Peyer's patch (tissue), 4 donors: ENCODE results near the gene TMEM94. TPM values are rescaled to one million over a fixed set of nuclear protein-coding genes. Genes with fewer than 3 reads are reported as not detected.

ENCODE experiments used
- DNase-seq, 3 donors: peaks; one replicate each; pipeline ENCODE4 v3.0.0-alpha.2; 2017 to 2019
- H3K27ac ChIP-seq, 4 donors: fragments of 200-600 bp; sonication (generic); one replicate each; pipeline ENCODE4 v1.5.1; 2016 to 2019
- H3K27me3 ChIP-seq, 2 donors: fragments of 200-600 bp; sonication (generic); one replicate each; pipeline ENCODE4 v1.5.1; 2019
- H3K36me3 ChIP-seq, 3 donors: fragments of 200-600 bp; sonication (generic); one replicate each; pipeline ENCODE4 v1.5.1; 2016 to 2019
- H3K4me1 ChIP-seq, 4 donors: fragments of 200-600 bp; sonication (generic); one replicate each; pipeline ENCODE4 v1.5.1; 2016 to 2019
- H3K4me3 ChIP-seq, 4 donors: fragments of 200-600 bp; sonication (generic); 1 replicate in 3 of 4; 2 replicates in 1 of 4; pipeline ENCODE4 v1.5.1; 2016 to 2019; ENCODE audit warnings: mild to moderate bottlenecking in 1 of 4
- H3K9me3 ChIP-seq, 4 donors: fragments of 200-600 bp; sonication (generic); one replicate each; pipeline ENCODE4 v1.5.1; 2016 to 2019; ENCODE audit warnings: mild to moderate bottlenecking in 1 of 4
- CTCF ChIP-seq, 6 experiments: fragments of 450-650 bp in 4 of 6; fragments of 200-600 bp in 2 of 6; sonication (generic) in 1 of 6; IDR thresholded peaks; one replicate each; pipeline ENCODE4 v1.5.1; 2017 to 2019; ENCODE audit warnings: antibody characterized with exemption in 6 of 6, mild to moderate bottlenecking in 3 of 6, moderate library complexity in 1 of 6
- POLR2A ChIP-seq, 2 donors: fragments of 450-650 bp; IDR thresholded peaks; one replicate each; pipeline ENCODE4 v1.5.1; 2017; ENCODE audit warnings: antibody characterized with exemption in 2 of 2, mild to moderate bottlenecking in 2 of 2, moderate library complexity in 2 of 2
- total RNA-seq, 4 donors: library from RNA; depleted of rRNA; stranded (reverse); fragments of >200 nt; gene quantifications; one replicate each; pipeline ENCODE4 v1.1.0, GENCODE V29; 2016

Gene TMEM94
- total RNA-seq, 4 donors from 2014 or later, result 114 to 340 (median 178) TPM

GRCh38 chr17:75471207-75471606 is 14.8 kb downstream of the TMEM94 start:
- no peak for TF ChIP-seq POLR2A (IDR thresholded peaks at IDR 0.05)
- TF ChIP-seq CTCF (IDR thresholded peaks at IDR 0.05), result no peak
- H3K9me3 ChIP-seq, result no peaks in the 10 kb centered on the region
- no peak overlapping the region for H3K4me3 ChIP-seq
- no peak overlapping the region for H3K27ac ChIP-seq
- DNase-seq, result no peak
- H3K36me3 ChIP-seq, result peaks cover 0 to 21% (median 0%) of the 10 kb centered on the region in 3 donors
- H3K4me1 ChIP-seq, result peaks cover 0 to 15% (median 0%) of the 10 kb centered on the region in 4 donors
- no peaks in the 10 kb centered on the region for H3K27me3 ChIP-seq

- Histone ChIP-seq H3K9me3 (no peaks in the 10 kb centered on the region), H3K27me3 (no peaks in the 10 kb centered on the region), H3K4me1 (peaks cover 0 to 24% (median 1%) of the 10 kb centered on the region in 4 donors), H3K4me3 (no peak overlapping the region), H3K36me3 (peaks cover 0 to 21% (median 0%) of the 10 kb centered on the region in 3 donors), H3K27ac (no peak overlapping the region)
- TF ChIP-seq POLR2A (IDR thresholded peaks at IDR 0.05) (no peak), CTCF (IDR thresholded peaks at IDR 0.05) (no peak)
- DNase-seq, result no peak
Observed at GRCh38 chr17:75472119-75472518, 15.7 kb downstream of the TMEM94 start.

GRCh38 chr17:75473246-75473645 is 16.8 kb downstream of the TMEM94 start:
- H3K9me3 ChIP-seq, result no peaks in the 10 kb centered on the region
- DNase-seq, result no peak
- no peak overlapping the region for H3K4me3 ChIP-seq
- H3K27ac ChIP-seq, result no peak overlapping the region
- H3K4me1 ChIP-seq, result peaks cover 0 to 30% (median 2%) of the 10 kb centered on the region in 4 donors
- no peaks in the 10 kb centered on the region for H3K27me3 ChIP-seq
- TF ChIP-seq POLR2A (IDR thresholded peaks at IDR 0.05), result no peak
- no peak for TF ChIP-seq CTCF (IDR thresholded peaks at IDR 0.05)
- peaks cover 0 to 21% (median 0%) of the 10 kb centered on the region in 3 donors for H3K36me3 ChIP-seq

- Histone ChIP-seq H3K9me3 (no peaks in the 10 kb centered on the region), H3K27ac (no peak overlapping the region), H3K27me3 (no peaks in the 10 kb centered on the region), H3K4me3 (no peak overlapping the region), H3K4me1 (peaks cover 0 to 30% (median 2%) of the 10 kb centered on the region in 4 donors), H3K36me3 (peaks cover 0 to 21% (median 0%) of the 10 kb centered on the region in 3 donors)
- DNase-seq, result no peak
- TF ChIP-seq CTCF (IDR thresholded peaks at IDR 0.05) (no peak), POLR2A (IDR thresholded peaks at IDR 0.05) (no peak)
Observed at GRCh38 chr17:75474736-75475135, 18.3 kb downstream of the TMEM94 start.

GRCh38 chr17:75475144-75475835 is 18.9 kb downstream of the TMEM94 start:
- DNase-seq, result no peak
- H3K9me3 ChIP-seq, result no peaks in the 10 kb centered on the region
- H3K4me1 ChIP-seq, result peaks cover 0 to 30% (median 2%) of the 10 kb centered on the region in 4 donors
- H3K27me3 ChIP-seq, result no peaks in the 10 kb centered on the region
- TF ChIP-seq CTCF (IDR thresholded peaks at IDR 0.05), result no peak
- TF ChIP-seq POLR2A (IDR thresholded peaks at IDR 0.05), result no peak
- no peak overlapping the region for H3K4me3 ChIP-seq
- H3K36me3 ChIP-seq, result peaks cover 0 to 21% (median 0%) of the 10 kb centered on the region in 3 donors
- H3K27ac ChIP-seq, result peak overlapping the region in 2 of 4 donors; percentile 26 to 34
